Muscle of arm (tissue), 12 donors: ENCODE results near the gene ACTR5. TPM values are rescaled to one million over a fixed set of nuclear protein-coding genes. Genes with fewer than 3 reads are reported as not detected.
"Not testable (repeated sequence)": the region's sequence is repeated elsewhere in the genome, so short reads cannot be mapped to it uniquely, and the experiment has no call there.

Source experiments
- DNase-seq: peaks from one replicate; pipeline ENCODE4 v3.0.0-alpha.2; 2013
- polyA plus RNA-seq, 12 donors: library from polyadenylated mRNA; unstranded; fragments of 120-200 nt; gene quantifications; one replicate each; pipeline ENCODE4 v1.2.1, GENCODE V29; 2013; ENCODE audit not compliant: insufficient read length in 12 of 12

ACTR5 gene
- polyA plus RNA-seq, 12 donors = 5.1 to 6.9 (median 5.8) TPM; not detected in 1

DNA sequence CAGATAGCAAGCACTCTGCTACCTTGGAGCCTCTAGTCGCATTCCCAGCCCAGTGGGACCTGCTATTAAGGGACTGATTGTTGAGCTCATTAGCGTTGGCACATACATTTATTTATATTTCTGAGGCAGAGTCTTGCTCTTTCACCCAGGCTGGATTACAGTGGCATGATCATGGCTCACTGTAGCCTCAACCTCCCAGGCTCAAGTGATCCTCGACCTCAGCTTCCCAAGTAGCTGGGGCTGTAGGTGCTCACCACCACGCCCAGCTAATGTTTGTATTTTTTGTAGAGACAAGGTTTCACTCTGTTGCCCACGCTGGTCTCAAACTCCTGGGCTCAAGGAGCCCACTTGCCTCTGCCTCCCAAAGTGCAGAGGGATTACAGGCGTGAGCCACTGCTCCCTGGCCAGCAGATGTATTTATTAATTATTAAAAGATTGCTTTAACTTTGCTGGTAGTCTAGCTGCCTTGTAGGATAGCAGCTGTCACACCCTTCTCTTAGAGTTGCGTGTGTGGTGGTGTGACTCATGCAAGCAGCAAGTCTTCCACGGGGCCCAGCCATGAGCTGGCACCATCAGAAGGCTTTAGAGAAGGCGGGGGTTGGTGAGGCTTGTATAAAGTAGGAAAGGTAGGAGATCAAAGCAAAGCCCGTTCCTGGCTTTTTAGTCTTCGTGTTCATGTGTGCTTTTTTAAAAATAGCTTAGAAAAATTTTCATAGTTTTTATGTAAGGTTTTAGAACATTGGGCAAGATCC, 16.5 kb downstream of the ACTR5 start:
- DNase-seq = no peak

DNA sequence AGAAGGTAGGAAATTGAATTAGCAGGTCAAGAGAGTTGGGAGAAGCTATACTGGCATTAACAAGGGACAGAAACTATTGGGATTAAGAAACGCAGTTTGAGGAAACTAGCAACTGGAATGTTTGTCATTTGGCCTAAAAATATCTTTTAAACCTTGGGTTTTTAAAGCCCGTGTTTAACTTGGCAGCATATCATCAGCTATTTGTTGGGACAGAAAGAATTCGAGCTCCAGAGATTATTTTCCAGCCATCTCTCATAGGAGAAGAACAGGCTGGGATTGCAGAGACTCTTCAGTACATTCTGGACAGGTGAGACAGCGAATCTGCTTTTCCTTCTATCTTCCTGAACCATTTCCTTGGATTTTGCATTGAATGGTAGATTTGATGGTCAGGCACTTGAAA, 17.8 kb downstream of the ACTR5 start:
- DNase-seq = no peak

- no peak for DNase-seq
These were observed 21.4 kb downstream of the ACTR5 start for GRCh38 chr20:38769376-38770295.

GRCh38 chr20:38770546-38770945, 22.3 kb downstream of the ACTR5 start:
- DNase-seq = no peak

GRCh38 chr20:38770970-38771369, 22.7 kb downstream of the ACTR5 start:
- DNase-seq = no peak

- no peak for DNase-seq
These were observed 23.4 kb downstream of the ACTR5 start for GRCh38 chr20:38771621-38772020.

DNA sequence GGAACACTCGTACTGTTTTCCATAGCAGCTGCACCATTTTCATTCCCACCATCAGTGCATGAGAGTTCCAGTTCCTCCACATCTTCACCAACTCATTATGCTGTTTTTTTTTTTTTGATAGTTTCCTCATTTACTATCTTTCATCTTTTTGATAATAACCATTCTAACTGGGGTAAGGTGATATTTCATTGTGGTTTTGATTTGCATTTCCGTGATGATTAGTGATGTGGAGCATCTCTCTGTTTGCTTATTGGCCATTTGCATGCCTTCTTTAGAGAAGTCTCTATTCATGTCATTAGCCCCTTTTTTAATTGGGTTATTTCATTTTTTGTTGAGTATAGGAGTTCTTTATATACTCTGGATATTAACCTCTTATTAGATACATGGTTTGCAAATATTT, 25.9 kb downstream of the ACTR5 start:
- DNase-seq = no peak

DNA sequence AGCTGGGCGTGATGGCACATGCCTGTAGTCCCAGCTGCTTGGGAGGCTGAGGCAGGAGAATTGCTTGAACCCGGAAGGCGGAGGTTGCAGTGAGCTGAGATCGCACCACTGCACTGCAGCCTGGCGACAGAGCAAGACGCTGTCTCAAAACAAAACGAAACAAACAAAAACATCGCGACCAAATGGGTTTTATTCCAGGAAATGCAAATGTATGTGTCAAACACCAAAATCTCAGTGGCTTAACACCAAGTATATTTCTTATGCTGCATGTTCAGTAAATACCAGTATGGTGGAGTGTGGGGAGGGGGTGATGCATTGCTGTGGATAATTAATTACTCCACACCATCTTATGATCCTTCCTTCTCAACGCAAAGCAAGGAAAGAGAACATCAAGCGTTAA, 28.1 kb downstream of the ACTR5 start:
- no peak for DNase-seq

DNA sequence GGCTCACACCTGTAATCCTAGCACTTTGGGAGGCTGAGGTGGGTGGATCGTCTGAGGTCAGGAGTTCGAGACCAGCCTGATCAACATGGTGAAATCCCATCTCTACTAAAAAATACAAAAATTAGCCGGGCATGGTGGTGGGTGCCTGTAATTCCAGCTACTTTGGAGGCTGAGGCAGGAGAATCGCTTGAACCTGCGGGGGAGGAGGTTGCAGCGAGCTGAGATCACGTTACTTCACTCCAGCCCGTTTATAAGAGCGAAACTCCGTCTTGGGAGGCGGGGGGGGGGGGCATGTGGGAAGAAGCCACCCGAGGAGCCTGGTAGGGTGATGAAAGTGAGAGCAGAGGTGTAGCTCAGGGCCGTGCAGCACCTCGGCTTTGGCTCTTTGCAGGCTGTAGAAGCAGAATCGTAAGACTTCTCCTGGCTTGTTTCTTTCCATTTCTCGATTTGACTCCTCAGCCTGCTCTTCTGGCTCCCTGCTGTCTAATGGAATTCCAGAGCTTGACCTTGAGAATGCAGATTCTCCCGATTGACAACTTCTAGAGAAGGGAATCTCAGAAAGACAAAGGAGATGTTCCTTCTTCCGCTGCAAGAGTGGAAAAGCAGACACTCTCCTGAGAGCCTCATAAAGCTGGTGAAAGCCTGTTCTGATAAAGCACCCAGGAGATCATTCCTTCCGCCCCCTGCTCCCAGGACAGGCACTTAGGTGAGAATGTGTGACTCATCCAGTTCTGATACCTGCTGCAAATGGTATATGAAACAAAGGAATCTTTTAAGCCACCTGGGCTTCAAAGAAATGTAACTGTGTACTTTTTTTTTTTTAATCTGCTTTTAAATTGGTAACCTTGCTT, 31.2 kb downstream of the ACTR5 start:
- DNase-seq = no peak

GRCh38 chr20:38782275-38782674, 34.0 kb downstream of the ACTR5 start:
- no peak for DNase-seq

DNA sequence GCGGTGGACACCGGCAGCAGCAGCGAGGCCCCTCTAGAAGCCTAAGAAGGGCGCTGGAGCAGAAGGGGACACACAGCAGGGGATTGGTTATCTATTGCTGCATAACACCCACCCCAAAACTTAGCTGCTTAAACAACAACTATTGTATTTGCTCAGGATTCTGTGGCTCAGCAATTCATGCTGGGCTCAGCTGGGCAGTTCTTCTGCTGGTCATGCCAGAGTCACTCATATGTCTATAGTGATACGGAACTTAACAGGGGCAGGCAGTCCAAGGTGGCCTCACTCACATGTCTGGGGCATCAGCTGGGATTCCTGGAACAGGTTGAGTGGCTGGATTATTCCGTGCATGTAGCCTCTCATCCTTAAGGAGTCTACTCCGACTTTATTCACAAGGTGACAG, 39.6 kb downstream of the ACTR5 start:
- DNase-seq = no peak

- no peak for DNase-seq
These were observed 41.4 kb downstream of the ACTR5 start for GRCh38 chr20:38789503-38790199.

- DNase-seq = no peak
These were observed 42.2 kb downstream of the ACTR5 start for GRCh38 chr20:38790200-38791053.

- no peak for DNase-seq
These were observed 43.0 kb downstream of the ACTR5 start for GRCh38 chr20:38791291-38791690.

GRCh38 chr20:38791940-38792339, 43.7 kb downstream of the ACTR5 start:
- no peak for DNase-seq

GRCh38 chr20:38794057-38794456, 45.8 kb downstream of the ACTR5 start:
- not testable (repeated sequence) for DNase-seq

DNA sequence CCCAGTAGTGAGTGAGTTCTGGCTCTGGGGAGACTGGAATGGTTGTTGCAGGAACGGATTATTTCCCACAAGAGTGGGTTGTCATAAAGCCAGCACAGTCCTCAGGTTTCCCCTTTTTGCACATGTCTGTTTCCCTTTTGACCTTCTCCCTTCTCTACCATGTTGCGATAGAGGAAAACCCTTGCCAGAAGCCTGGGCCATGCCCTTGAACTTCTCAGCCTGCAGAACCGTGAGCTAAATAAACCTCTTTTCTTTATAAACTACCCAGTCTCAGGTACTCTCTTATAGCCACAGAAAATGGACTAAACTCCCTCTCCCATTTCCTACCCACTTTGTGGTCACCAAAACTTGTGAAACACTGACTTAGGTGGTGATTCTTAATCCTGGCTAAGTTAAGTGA, 50.0 kb downstream of the ACTR5 start:
- DNase-seq = no peak

GRCh38 chr20:38799203-38799602, 50.9 kb downstream of the ACTR5 start:
- DNase-seq = no peak

- DNase-seq = no peak
These were observed 52.6 kb downstream of the ACTR5 start for GRCh38 chr20:38800882-38801281.

DNA sequence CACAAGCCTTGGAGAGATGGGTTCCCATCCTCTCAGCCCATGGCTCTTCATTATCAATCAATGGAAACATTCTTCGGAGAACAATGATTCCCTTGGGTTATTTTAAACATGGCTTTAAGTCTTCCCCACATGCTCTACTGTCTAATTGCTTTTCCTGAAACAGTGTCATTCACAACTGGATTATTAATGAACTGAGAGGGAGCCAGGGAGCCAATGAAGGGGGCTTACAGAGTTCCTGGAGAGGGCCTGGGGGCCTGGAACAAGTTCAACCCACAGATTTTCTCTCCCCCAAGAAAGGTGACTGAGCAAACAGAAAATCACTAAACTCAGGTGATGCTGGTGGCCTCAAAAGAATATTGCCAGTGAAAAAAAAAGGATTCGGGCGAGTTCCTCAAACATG, 56.0 kb downstream of the ACTR5 start:
- DNase-seq = no peak
